Measurements from ENCODE around the gene FGD4. TPM values are rescaled to one million over a fixed set of nuclear protein-coding genes. Genes with fewer than 3 reads are reported as not detected.

FGD4 gene
- total and polyA plus RNA-seq, 9 of the 15 experiments (the other 6 are each of a cell fraction or from before 2014, with no cell fraction given) = 0.05 to 0.51 (median 0.27) TPM

- no peak for DNase-seq (ENCODE audit: extremely low read depth in 1 of 4, low spot score in 3 of 4)
- ChIA-PET POLR2A (interaction anchor here (0.6 kb wide), 1 partner anchor 1039 kb away, joined by 3 read pairs; no protein-coding TSS in a partner anchor), CTCF (ENCODE audit: low intra/inter-chr PET ratio) (no interaction called here)
- peak overlapping the region in 1 of 2 experiments; percentile 17; a peak in 1 of 4 replicates for H3K9ac ChIP-seq (ENCODE audit: insufficient read depth in 1 of 2, low read depth in 2 of 2, low read length in 2 of 2)
- no peaks in the 10 kb centered on the region for H4K20me1 ChIP-seq (replicated peaks; ENCODE audit: control insufficient read depth, insufficient read depth, low read length)
- in situ Hi-C loops (cut with MboI) (no loop called here), intact Hi-C loops (cut with micrococcal nuclease) (no loop called here)
- H2AFZ ChIP-seq (ENCODE audit: low read depth, low read length) = peak overlapping the region; percentile 69
- no TSS peak for BruUV-seq (replicated peaks)
- WGBS (ENCODE audit: insufficient coverage, low coverage, missing lambda C conversion rate) = 2% methylated on average over 12 of the region's 12 CpGs
- H3K4me3 ChIP-seq = no peak overlapping the region
- H3K4me1 ChIP-seq (replicated peaks in 1 of 2; ENCODE audit: control insufficient read depth in 2 of 2, insufficient read depth in 2 of 2, low read length in 2 of 2) = peaks cover 0 to 4% of the 10 kb centered on the region in 2 experiments; a peak in 1 of 5 replicates
- no peaks in the 10 kb centered on the region for H3K27me3 ChIP-seq (ENCODE audit: control insufficient read depth in 2 of 2, insufficient read depth in 2 of 2, low read length in 2 of 2)
- no peaks in the 10 kb centered on the region for H3K9me3 ChIP-seq (replicated peaks; ENCODE audit: control insufficient read depth, insufficient read depth, low read depth, low read length)
- no peaks in the 10 kb centered on the region for H3K9me1 ChIP-seq (ENCODE audit: control insufficient read depth, insufficient read depth, low read length)
- H3K4me2 ChIP-seq (ENCODE audit: insufficient read depth, low read length) = peak overlapping the region; percentile 9; the same call in 1 of the 2 replicates
- H3K27ac ChIP-seq (ENCODE audit: extremely low read depth, low read depth, low read length) = no peak overlapping the region
- no peak; the same call in 2 of the 3 replicates for ATAC-seq
- H3K79me2 ChIP-seq (ENCODE audit: control insufficient read depth, insufficient read depth, low read length) = no peaks in the 10 kb centered on the region
- H3K36me3 ChIP-seq (ENCODE audit: control insufficient read depth, insufficient read depth, low read length) = no peaks in the 10 kb centered on the region
- FAIRE-seq = no peak
- TF ChIP-seq ZNF316 (IDR thresholded peaks at IDR 0.05) (peak; percentile 42; the same call in 1 of the 2 replicates), BHLHE40 (IDR thresholded peaks at IDR 0.05; ENCODE audit: low read length) (no peak), SIRT6 (IDR thresholded peaks at IDR 0.05; ENCODE audit: low read depth, low read length) (no peak), E2F8 (IDR thresholded peaks at IDR 0.05; ENCODE audit: low read depth, partially characterized antibody) (no peak), MTF1 (CRISPR knock-in tag; IDR thresholded peaks at IDR 0.05; ENCODE audit: borderline replicate concordance) (no peak), RNF2 (IDR thresholded peaks at IDR 0.05) (0 out of 2 replicates have a peak, but pooled peaks have one; percentile 10), NR2C2 (CRISPR knock-in tag; IDR thresholded peaks at IDR 0.05) (no peak), NR2C2 (tag; IDR thresholded peaks at IDR 0.05) (no peak), ZNF384 (IDR thresholded peaks at IDR 0.05; ENCODE audit: low read depth, low read length) (0 out of 2 replicates have a peak, but pooled peaks have one; percentile 15), ESRRA (IDR thresholded peaks at IDR 0.05; ENCODE audit: borderline replicate concordance, low read depth) (no peak), ILF3 (IDR thresholded peaks at IDR 0.05; ENCODE audit: borderline replicate concordance) (no peak), KDM5B (IDR thresholded peaks at IDR 0.05; ENCODE audit: insufficient replicate concordance, low read depth, low read length) (no peak), ETV5 (CRISPR knock-in tag; IDR thresholded peaks at IDR 0.05; ENCODE audit: low read depth) (no peak), TCF7L2 (IDR thresholded peaks at IDR 0.05; ENCODE audit: low read depth, low read length) (no peak), GTF2F1 (IDR thresholded peaks at IDR 0.05; ENCODE audit: low read depth, low read length) (no peak), ZNF717 (CRISPR knock-in tag; IDR thresholded peaks at IDR 0.05) (no peak), NCOA4 (IDR thresholded peaks at IDR 0.05; ENCODE audit: partially characterized antibody) (no peak), L3MBTL2 (IDR thresholded peaks at IDR 0.05) (no peak)
- TF ChIP-seq, protein P1, sequence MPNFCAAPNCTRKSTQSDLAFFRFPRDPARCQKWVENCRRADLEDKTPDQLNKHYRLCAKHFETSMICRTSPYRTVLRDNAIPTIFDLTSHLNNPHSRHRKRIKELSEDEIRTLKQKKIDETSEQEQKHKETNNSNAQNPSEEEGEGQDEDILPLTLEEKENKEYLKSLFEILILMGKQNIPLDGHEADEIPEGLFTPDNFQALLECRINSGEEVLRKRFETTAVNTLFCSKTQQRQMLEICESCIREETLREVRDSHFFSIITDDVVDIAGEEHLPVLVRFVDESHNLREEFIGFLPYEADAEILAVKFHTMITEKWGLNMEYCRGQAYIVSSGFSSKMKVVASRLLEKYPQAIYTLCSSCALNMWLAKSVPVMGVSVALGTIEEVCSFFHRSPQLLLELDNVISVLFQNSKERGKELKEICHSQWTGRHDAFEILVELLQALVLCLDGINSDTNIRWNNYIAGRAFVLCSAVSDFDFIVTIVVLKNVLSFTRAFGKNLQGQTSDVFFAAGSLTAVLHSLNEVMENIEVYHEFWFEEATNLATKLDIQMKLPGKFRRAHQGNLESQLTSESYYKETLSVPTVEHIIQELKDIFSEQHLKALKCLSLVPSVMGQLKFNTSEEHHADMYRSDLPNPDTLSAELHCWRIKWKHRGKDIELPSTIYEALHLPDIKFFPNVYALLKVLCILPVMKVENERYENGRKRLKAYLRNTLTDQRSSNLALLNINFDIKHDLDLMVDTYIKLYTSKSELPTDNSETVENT (CRISPR knock-in tag; IDR thresholded peaks at IDR 0.05) = no peak
Observed at GRCh38 chr12:32377344-32378055, 21.9 kb upstream of the FGD4 start.

All from K562 (cell line).